HG02798 (cell line): Measurements from ENCODE around the gene IL12B.
"Not testable (repeated sequence)": the region's sequence is repeated elsewhere in the genome, so short reads cannot be mapped to it uniquely, and the experiment has no call there.

ENCODE experiments used
- ATAC-seq: cut with Tn5 transposase; IDR thresholded peaks from one replicate; pipeline ENCODE4 v1.9.1; 2021; ENCODE audit warnings: mild to moderate bottlenecking; ENCODE audit not compliant: unreplicated experiment, poor library complexity

The IL12B gene

DNA sequence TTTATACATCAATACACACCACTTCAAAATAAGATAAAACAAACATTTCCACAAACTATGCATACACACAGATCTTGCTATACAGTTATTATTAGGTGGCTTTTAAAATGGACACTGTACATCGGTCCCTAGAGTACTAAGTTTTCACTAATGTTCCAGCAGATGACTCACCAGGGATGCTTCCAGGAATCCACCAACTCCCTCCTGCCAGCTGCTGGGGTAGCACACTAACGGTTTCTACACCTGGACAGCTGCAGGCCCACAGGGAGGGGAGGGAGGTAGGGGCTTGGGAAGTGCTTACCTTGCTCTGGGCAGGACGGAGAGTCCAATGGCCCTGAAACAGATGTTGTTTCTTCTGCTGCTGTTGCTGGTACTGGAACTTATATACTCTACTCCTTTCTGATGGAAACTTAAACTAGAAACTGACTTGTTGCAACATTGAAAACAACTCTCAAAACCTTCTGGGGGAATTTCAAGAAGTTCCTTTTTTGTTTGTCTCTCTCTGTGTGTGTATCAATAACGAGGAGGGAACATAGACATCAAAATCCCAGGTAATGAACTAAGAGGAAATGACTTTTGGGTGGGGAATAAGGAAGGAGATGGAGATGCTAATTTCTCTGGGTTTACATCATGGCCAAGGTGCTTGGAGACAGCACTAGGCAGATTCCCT, at the start of gene IL12B:
Gene IL12B (minus strand): TSS at position 357 of the 670 bp plus-strand sequence. CDS start 3,705 bp downstream, outside the sequence.
- ATAC-seq, result no peak

GRCh38 chr5:159377653-159378052, 47.4 kb upstream of the IL12B start:
- no peak for ATAC-seq

- ATAC-seq, result not testable (repeated sequence)
Observed at GRCh38 chr5:159367866-159368265, 37.6 kb upstream of the IL12B start.

DNA sequence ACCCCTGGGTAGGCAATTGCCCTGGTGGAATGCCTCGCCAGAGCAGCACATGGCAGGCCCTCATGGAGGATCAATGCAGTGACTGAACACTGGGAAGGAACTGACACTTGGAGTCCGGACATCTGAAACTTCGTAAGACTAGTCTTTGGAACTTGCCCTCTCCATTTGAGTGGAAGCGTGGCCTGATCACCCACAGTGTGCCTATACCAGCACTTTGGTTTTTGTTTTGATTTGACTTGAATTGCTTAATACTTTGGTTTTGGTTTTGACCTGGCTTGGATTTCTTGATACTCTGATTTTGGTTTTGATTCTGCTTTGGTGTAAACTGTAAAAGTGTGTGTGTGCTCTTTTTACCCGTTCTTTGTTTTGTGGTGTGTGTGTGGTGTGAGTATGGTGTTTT, 36.5 kb upstream of the IL12B start:
- ATAC-seq, result not testable (repeated sequence)

DNA sequence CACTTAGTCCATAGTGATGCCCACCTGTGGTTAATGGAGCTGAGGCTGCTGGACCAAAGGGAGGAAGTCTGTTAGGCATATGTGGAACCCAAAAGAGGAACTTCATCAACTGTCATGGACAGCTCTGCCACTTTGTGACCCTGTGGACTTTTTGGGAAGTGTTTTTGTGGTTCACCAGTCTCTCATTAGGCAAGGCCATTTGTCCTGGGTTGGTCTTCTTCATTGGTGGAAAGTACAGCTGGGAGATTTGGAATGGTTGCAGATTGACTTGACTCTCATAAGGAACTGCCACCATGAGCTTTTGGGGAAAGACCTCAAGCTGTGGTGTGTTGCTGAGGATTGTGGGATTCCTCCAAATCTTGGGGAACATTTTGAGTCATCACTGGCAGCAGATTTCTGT, 31.9 kb upstream of the IL12B start:
- no peak for ATAC-seq

DNA sequence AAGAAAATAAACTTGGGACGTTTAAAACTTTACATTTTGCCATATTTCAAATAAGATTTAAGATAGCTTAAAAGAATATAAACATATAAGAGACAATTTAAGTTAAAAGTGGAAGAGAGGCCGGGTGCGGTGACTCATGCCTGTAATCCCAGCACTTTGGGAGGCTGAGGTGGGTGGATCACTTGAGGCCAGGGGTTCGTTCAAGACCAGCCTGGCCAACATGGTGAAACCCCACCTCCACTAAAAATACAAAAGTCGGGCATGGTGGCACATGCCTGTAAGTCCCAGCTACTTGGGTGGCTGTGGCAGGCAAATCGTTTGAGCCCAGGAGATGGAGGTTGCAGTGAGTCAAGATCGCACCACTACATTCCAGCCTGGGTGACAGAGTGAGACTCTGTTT, 29.6 kb upstream of the IL12B start:
- not testable (repeated sequence) for ATAC-seq

DNA sequence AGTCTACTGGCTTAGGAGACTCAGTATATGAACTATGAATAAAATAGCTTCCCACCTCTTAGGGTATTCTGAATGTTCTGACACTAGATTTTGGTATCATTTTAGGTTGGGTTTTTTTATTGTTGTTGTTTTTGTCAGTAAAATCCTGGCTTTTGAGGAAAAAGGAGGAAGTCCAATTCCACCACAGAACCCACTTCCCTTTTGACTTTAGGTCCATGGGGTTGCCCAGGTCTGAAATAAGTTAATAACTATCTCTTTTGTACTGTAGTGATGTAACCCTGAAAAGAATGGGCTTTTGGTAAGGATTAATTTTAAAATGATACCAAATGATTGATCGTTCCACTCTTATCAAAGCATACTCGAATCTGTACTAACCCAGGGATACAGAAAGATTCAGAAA, 29.1 kb upstream of the IL12B start:
- no peak for ATAC-seq

- no peak for ATAC-seq
Observed at GRCh38 chr5:159353661-159354252, 23.5 kb upstream of the IL12B start.

DNA sequence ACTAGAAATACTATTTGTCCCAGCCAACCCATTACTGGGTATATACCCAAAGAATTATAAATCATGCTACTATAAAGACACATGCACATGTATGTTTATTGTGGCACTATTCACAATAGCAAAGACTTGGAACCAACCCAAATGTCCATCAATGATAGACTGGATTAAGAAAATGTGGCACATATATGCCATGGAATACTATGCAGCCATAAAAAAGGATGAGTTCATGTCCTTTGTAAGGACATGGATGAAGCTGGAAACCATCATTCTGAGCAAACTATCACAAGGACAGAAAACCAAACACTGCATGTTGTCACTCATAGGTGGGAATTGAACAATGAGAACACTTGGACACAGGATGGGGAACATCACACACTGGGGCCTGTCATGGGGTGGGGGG, 20.4 kb upstream of the IL12B start:
- not testable (repeated sequence) for ATAC-seq

DNA sequence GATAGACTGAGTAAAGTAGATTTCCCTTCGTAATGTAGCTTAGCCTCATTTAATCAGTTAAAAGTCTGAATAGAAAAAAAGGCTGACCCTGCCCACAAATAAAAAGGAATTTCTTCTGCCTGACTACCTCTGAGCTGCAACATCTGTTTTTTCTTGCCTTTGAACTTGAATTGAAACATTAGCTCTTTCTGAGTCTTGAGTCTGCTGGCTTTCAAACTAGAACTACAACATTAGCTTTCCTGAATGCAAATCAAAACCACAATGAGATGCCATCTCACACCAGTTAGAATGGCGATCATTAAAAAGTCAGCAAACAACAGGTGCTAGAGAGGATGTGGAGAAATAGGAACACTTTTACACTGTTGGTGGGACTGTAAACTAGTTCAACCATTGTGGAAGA, 19.9 kb upstream of the IL12B start:
- ATAC-seq, result peak; percentile 53

DNA sequence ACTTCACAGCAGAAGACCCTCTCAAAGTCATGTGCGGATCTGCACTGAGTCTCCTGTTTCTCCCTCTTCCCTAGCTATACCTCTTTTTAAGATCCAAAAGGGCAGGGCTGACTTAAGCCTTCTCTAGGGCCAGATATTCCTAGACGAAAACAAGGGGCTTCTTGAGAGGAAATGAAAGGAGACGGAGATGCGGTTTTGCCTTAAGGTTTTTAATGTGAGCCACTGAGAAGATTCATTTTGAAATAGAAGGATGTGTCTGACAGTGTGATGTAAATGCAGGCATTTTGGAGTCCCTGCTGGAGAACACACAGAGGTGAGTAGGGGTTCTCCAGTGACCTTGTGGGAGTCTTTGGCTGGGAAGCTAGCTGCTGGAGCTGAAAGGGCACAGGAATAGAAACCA, 15.6 kb upstream of the IL12B start:
- ATAC-seq, result no peak

GRCh38 chr5:159345336-159345735, 15.0 kb upstream of the IL12B start:
- no peak for ATAC-seq

GRCh38 chr5:159343295-159344094, 13.2 kb upstream of the IL12B start:
- no peak for ATAC-seq

- ATAC-seq, result no peak
Observed at GRCh38 chr5:159342840-159343239, 12.6 kb upstream of the IL12B start.

GRCh38 chr5:159341906-159342310, 11.6 kb upstream of the IL12B start:
- ATAC-seq, result no peak

- no peak for ATAC-seq
Observed at GRCh38 chr5:159341145-159341544, 10.9 kb upstream of the IL12B start.

GRCh38 chr5:159340511-159340910, 10.2 kb upstream of the IL12B start:
- ATAC-seq, result no peak

DNA sequence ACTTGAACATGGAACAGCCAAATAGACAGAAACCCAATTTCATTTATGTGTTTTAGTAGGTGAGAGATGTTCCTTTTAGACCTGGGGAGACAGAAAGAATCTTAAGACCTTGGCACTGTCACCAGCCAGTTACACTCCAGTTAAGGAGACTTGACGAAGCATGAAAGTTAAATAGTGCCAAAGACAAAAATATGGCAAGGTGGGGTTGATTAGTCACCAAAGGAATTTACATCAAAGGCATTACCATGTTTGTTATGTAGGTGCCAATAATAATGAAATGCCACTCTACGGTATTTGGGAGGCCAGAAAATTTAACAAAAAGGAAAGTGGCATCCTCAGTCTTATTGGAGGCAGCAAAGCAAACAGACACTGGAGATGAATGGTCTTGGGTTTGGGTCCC, 9.2 kb upstream of the IL12B start:
- ATAC-seq, result no peak

DNA sequence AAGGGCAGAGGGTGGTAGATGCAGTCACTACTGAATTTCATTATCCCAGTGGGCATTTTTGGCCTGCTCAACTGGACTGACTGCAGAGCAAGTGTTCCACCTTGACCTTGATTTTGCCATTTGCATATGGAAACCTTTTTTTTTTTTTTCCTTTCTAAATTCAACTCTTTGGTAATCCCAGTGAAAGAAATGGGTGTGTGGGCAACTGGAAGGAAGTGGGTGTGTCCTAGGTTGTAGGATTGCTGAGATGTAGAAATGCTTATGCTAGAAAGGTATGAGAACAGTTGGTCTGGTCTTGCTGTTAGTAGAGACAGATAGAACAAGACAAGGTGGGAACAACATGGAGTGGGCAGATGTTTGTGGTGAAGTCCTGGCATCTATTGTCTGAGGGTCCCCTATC, 7.8 kb upstream of the IL12B start:
- no peak for ATAC-seq

DNA sequence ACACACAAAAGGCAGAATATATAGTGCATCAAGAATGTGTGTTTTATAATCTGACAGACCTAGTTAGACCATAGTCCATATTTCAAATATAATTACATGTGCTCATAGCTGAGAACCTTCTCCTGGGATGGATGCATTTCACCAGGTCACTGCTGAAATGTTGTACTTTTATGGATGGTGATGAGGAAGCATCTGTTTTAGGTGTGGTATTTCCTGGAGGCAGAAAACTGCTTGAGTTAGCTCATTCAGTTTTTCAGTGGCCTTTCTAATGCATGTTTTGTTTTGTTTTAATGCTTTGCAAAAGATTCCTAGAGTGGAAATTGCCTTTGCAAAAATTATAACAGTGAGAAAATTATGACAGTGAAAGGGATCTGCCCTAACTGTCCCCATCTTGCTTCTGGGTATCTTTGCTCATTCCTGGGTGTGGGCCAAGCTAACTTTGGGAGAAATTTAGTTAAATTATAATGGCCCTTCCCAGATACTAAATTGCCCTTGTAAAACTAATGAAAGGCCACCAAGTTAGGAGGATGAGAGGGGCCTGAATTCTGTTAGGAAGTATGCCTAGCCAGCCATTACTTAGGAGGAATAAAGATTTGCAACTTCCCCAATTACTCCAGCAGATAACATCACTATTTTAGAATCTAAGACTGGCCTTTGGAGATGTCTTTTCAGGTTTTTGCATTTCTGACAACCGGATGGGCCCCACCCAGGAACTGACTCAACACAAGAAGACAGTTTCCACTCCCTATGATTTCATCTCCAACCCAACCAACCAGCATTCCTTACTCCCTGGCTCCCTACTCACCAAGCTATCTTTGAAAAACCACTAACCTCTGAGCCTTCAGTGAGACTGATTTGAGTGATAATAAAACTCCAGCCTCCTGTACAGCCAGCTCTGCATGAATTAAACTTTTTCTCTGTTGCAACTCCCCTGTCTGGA, 7.0 kb upstream of the IL12B start:
- ATAC-seq, result no peak
